ENCODE results near the gene TREML4. TPM values are rescaled to one million over a fixed set of nuclear protein-coding genes. Genes with fewer than 3 reads are reported as not detected.

TREML4 gene
- total and polyA plus RNA-seq, 2 experiments from 2014 or later: not detected

- no peak overlapping the region for H3K27ac ChIP-seq
- H3K36me3 ChIP-seq: no peaks in the 10 kb centered on the region
- no peaks in the 10 kb centered on the region for H3K27me3 ChIP-seq
- H3K4me1 ChIP-seq (ENCODE audit: low read depth): no peaks in the 10 kb centered on the region
- DNase-seq (ENCODE audit: low read depth in 1 of 2, low spot score in 1 of 2): no peak
- TF ChIP-seq CTCF (IDR thresholded peaks at IDR 0.05; ENCODE audit: low read depth, low read length): no peak
- no peak overlapping the region for H3K4me3 ChIP-seq
- no peaks in the 10 kb centered on the region for H3K9me3 ChIP-seq (ENCODE audit: low read depth)
These were observed 38.4 kb downstream of the TREML4 start for GRCh38 chr6:41266541-41266940.

- Histone ChIP-seq H3K27me3 (no peaks in the 10 kb centered on the region), H3K27ac (no peak overlapping the region), H3K36me3 (no peaks in the 10 kb centered on the region), H3K4me1 (ENCODE audit: low read depth) (no peaks in the 10 kb centered on the region), H3K4me3 (no peak overlapping the region), H3K9me3 (ENCODE audit: low read depth) (no peaks in the 10 kb centered on the region)
- no peak for TF ChIP-seq CTCF (IDR thresholded peaks at IDR 0.05; ENCODE audit: low read depth, low read length)
- DNase-seq (ENCODE audit: low read depth in 1 of 2, low spot score in 1 of 2): no peak
These were observed 40.3 kb downstream of the TREML4 start for GRCh38 chr6:41268478-41268877.

- DNase-seq (ENCODE audit: low read depth in 1 of 2, low spot score in 1 of 2): no peak
- no peaks in the 10 kb centered on the region for H3K4me1 ChIP-seq (ENCODE audit: low read depth)
- H3K27ac ChIP-seq: no peak overlapping the region
- no peaks in the 10 kb centered on the region for H3K36me3 ChIP-seq
- H3K4me3 ChIP-seq: no peak overlapping the region
- no peaks in the 10 kb centered on the region for H3K9me3 ChIP-seq (ENCODE audit: low read depth)
- no peak for TF ChIP-seq CTCF (IDR thresholded peaks at IDR 0.05; ENCODE audit: low read depth, low read length)
- no peaks in the 10 kb centered on the region for H3K27me3 ChIP-seq
These were observed 41.0 kb downstream of the TREML4 start for GRCh38 chr6:41269166-41269565.

- H3K36me3 ChIP-seq: no peaks in the 10 kb centered on the region
- no peaks in the 10 kb centered on the region for H3K27me3 ChIP-seq
- no peak for TF ChIP-seq CTCF (IDR thresholded peaks at IDR 0.05; ENCODE audit: low read depth, low read length)
- no peak overlapping the region for H3K4me3 ChIP-seq
- no peak overlapping the region for H3K27ac ChIP-seq
- DNase-seq (ENCODE audit: low read depth in 1 of 2, low spot score in 1 of 2): no peak
- H3K9me3 ChIP-seq (ENCODE audit: low read depth): no peaks in the 10 kb centered on the region
- no peaks in the 10 kb centered on the region for H3K4me1 ChIP-seq (ENCODE audit: low read depth)
These were observed 41.6 kb downstream of the TREML4 start for GRCh38 chr6:41269716-41270115.

GRCh38 chr6:41271901-41272395 is 43.8 kb downstream of the TREML4 start:
- no peak overlapping the region for H3K4me3 ChIP-seq
- no peak overlapping the region for H3K27ac ChIP-seq
- no peak for DNase-seq (ENCODE audit: low read depth in 1 of 2, low spot score in 1 of 2)
- TF ChIP-seq CTCF (IDR thresholded peaks at IDR 0.05; ENCODE audit: low read depth, low read length): no peak
- H3K27me3 ChIP-seq: no peaks in the 10 kb centered on the region
- no peaks in the 10 kb centered on the region for H3K9me3 ChIP-seq (ENCODE audit: low read depth)
- H3K36me3 ChIP-seq: no peaks in the 10 kb centered on the region
- no peaks in the 10 kb centered on the region for H3K4me1 ChIP-seq (ENCODE audit: low read depth)

Data from cardiac muscle cell (in vitro differentiated cells and primary cell).